CD14-positive monocyte (primary cell): ENCODE results near the gene PDCD1. TPM values are rescaled to one million over a fixed set of nuclear protein-coding genes. Genes with fewer than 3 reads are reported as not detected.
A peak's percentile ranks its signal among the peaks of the same experiment; 100 is the strongest.

Experiments used
- DNase-seq, 3 donors: peaks; one replicate each; pipeline ENCODE4 v3.0.0-alpha.2; 2011 to 2022
- H2AFZ ChIP-seq: 2 replicates; pipeline ENCODE4 v1.6.0; 2012; ENCODE audit warnings: mild to moderate bottlenecking, low read depth, low read length, inconsistent platforms; ENCODE audit not compliant: insufficient read depth, poor library complexity, severe bottlenecking
- H3K27ac ChIP-seq, 2 donors: 1 replicate in 1 of 2; 2 replicates in 1 of 2; pipeline ENCODE4 v1.5.1; 2012 to 2013; ENCODE audit warnings: low read length in 2 of 2, control low read depth in 1 of 2, inconsistent platforms in 1 of 2, low read depth in 1 of 2, mild to moderate bottlenecking in 1 of 2
- H3K27me3 ChIP-seq, 2 donors: one replicate each; pipeline versions ENCODE4 v1.6.0 to v1.6.1; 2011 to 2013; ENCODE audit warnings: low read length in 2 of 2; ENCODE audit not compliant: control insufficient read depth in 2 of 2, insufficient read depth in 2 of 2
- H3K36me3 ChIP-seq, 2 donors: replicated peaks in 1 of 2; 1 replicate in 1 of 2; 2 replicates in 1 of 2; pipeline versions ENCODE4 v1.5.1 to v1.6.1; 2012 to 2013; ENCODE audit warnings: low read length in 2 of 2, control low read depth in 1 of 2, inconsistent platforms in 1 of 2, mild to moderate bottlenecking in 1 of 2; ENCODE audit not compliant: insufficient read depth in 2 of 2, control insufficient read depth in 1 of 2
- H3K4me1 ChIP-seq, 2 donors: 1 replicate in 1 of 2; 2 replicates in 1 of 2; pipeline versions ENCODE4 v1.5.1 to v1.6.1; 2012 to 2013; ENCODE audit warnings: low read length in 2 of 2, control low read depth in 1 of 2, inconsistent platforms in 1 of 2, mild to moderate bottlenecking in 1 of 2, moderate library complexity in 1 of 2; ENCODE audit not compliant: insufficient read depth in 2 of 2, control insufficient read depth in 1 of 2
- H3K4me2 ChIP-seq: replicated peaks from 2 replicates; pipeline ENCODE3; 2012; ENCODE audit warnings: low read length, moderate library complexity, mild to moderate bottlenecking; ENCODE audit not compliant: poor library complexity, severe bottlenecking; ENCODE audit errors: extremely low read depth
- H3K4me3 ChIP-seq, 3 experiments: fragments of 200-600 bp in 1 of 3; sonication (generic) in 1 of 3; replicated peaks in 1 of 3; 1 replicate in 2 of 3; 2 replicates in 1 of 3; pipeline ENCODE4 v1.5.1; 2011 to 2013; ENCODE audit warnings: low read length in 3 of 3, mild to moderate bottlenecking in 3 of 3, control low read depth in 2 of 3, low read depth in 2 of 3, inconsistent platforms in 1 of 3, moderate library complexity in 1 of 3
- H3K79me2 ChIP-seq: 2 replicates; pipeline ENCODE4 v1.6.0; 2012; ENCODE audit warnings: mild to moderate bottlenecking, control low read depth, inconsistent platforms, low read length, moderate library complexity; ENCODE audit not compliant: insufficient read depth
- H3K9ac ChIP-seq: 2 replicates; pipeline ENCODE4 v1.6.0; 2017; ENCODE audit warnings: low read length, mild to moderate bottlenecking; ENCODE audit not compliant: insufficient read depth, poor library complexity, severe bottlenecking
- H3K9me3 ChIP-seq, 2 donors: replicated peaks in 1 of 2; 1 replicate in 1 of 2; 2 replicates in 1 of 2; pipeline versions ENCODE4 v1.5.1 to v1.6.1; 2012 to 2013; ENCODE audit warnings: low read length in 2 of 2, control low read depth in 1 of 2; ENCODE audit not compliant: control insufficient read depth in 1 of 2, insufficient read depth in 1 of 2
- H4K20me1 ChIP-seq: 2 replicates; pipeline ENCODE4 v1.6.0; 2012; ENCODE audit warnings: mild to moderate bottlenecking, low read length, control low read depth, moderate library complexity; ENCODE audit not compliant: insufficient read depth
- H3K27ac Mint-ChIP-seq, 7 donors: one replicate each; pipeline ENCODE4 v1.8.0; 2020; ENCODE audit warnings: mild to moderate bottlenecking in 7 of 7, mixed read lengths in 7 of 7, moderate library complexity in 6 of 7, inconsistent platforms in 2 of 7
- H3K27me3 Mint-ChIP-seq, 3 donors: one replicate each; pipeline ENCODE4 v1.8.0; 2021 to 2022; ENCODE audit warnings: low read depth in 3 of 3, mild to moderate bottlenecking in 3 of 3, mixed read lengths in 3 of 3, moderate library complexity in 3 of 3, inconsistent platforms in 1 of 3
- H3K36me3 Mint-ChIP-seq, 2 donors: one replicate each; pipeline ENCODE4 v1.8.0; 2020; ENCODE audit warnings: mixed read lengths in 2 of 2, inconsistent platforms in 1 of 2, mild to moderate bottlenecking in 1 of 2
- H3K4me1 Mint-ChIP-seq: one replicate; pipeline ENCODE4 v1.8.0; 2020; ENCODE audit warnings: mild to moderate bottlenecking, mixed read lengths
- H3K4me3 Mint-ChIP-seq, 2 donors: one replicate each; pipeline ENCODE4 v1.8.0; 2020; ENCODE audit warnings: mild to moderate bottlenecking in 2 of 2, mixed read lengths in 2 of 2, moderate library complexity in 1 of 2
- H3K9me3 Mint-ChIP-seq, 7 donors: one replicate each; pipeline ENCODE4 v1.8.0; 2020 to 2022; ENCODE audit warnings: mixed read lengths in 7 of 7, mild to moderate bottlenecking in 6 of 7, moderate library complexity in 6 of 7, inconsistent platforms in 2 of 7
- CTCF ChIP-seq: fragments of 200-600 bp; IDR thresholded peaks from one replicate; pipeline ENCODE4 v1.8.0; 2022; ENCODE audit warnings: antibody characterized with exemption, mild to moderate bottlenecking
- WGBS: methylation state at CpG from one replicate; pipeline ENCODE4 v1.1.5; 2013; ENCODE audit warnings: missing lambda C conversion rate; ENCODE audit not compliant: insufficient coverage; 5-methylcytosine and 5-hydroxymethylcytosine counted together
- intact Hi-C, 2 donors: fragments of 100-400 bp; cut with micrococcal nuclease; formaldehyde crosslinking; loops; one replicate each; pipeline versions ENCODE4 v1.15.0 to v1.15.1; 2023
- polyA plus RNA-seq, 3 donors: library from polyadenylated mRNA; depleted of rRNA in 1 of 3; unstranded in 2 of 3; stranded (reverse) in 1 of 3; fragments of 300-500 nt in 2 of 3; fragments of >200 nt in 1 of 3; fragmentation: Illumina TruSeq in 2 of 3; gene quantifications; 1 replicate in 2 of 3; 2 replicates in 1 of 3; pipeline ENCODE4 v1.2.3, GENCODE V29; 2012 to 2021

The PDCD1 gene
- polyA plus RNA-seq, 3 donors: 0.08 TPM; not detected in 2

GRCh38 chr2:241870611-241871537 lies 12.2 kb upstream of the PDCD1 start:
- Histone ChIP-seq H3K36me3 (no peaks in the 10 kb centered on the region), H4K20me1 (no peaks in the 10 kb centered on the region), H3K9ac (no peak overlapping the region), H2AFZ (no peak overlapping the region), H3K4me2 (no peak overlapping the region), H3K9me3 (peaks cover 0 to 6% of the 10 kb centered on the region in 2 donors), H3K4me3 (no peak overlapping the region), H3K27me3 (peaks cover 0 to 16% of the 10 kb centered on the region in 2 donors), H3K27ac (no peak overlapping the region), H3K79me2 (no peaks in the 10 kb centered on the region), H3K4me1 (no peaks in the 10 kb centered on the region)
- 72% methylated on average over 22 of the region's 28 CpGs for WGBS
- Mint-ChIP-seq H3K27ac (peak overlapping the region in 2 of 7 donors; percentile 13 to 24), H3K4me1 (no peaks in the 10 kb centered on the region), H3K36me3 (peaks cover 0 to under 1% of the 10 kb centered on the region in 2 donors), H3K4me3 (no peak overlapping the region), H3K27me3 (peaks cover 12 to 28% (median 14%) of the 10 kb centered on the region in 3 donors), H3K9me3 (peaks cover 5 to 21% (median 8%) of the 10 kb centered on the region in 7 donors)
- intact Hi-C loops: loop anchor here in 1 of 2 donors (2.0 kb wide), 1 partner anchor 40 kb away; no protein-coding TSS in a partner anchor
- TF ChIP-seq CTCF: no peak
- no peak for DNase-seq

- Mint-ChIP-seq H3K9me3 (peaks cover 3 to 14% (median 8%) of the 10 kb centered on the region in 7 donors), H3K27ac (no peak overlapping the region), H3K36me3 (peaks cover 0 to 2% of the 10 kb centered on the region in 2 donors), H3K4me3 (no peak overlapping the region), H3K4me1 (no peaks in the 10 kb centered on the region), H3K27me3 (peaks cover 20 to 36% (median 21%) of the 10 kb centered on the region in 3 donors)
- intact Hi-C loops: loop anchor here in 1 of 2 donors (2.0 kb wide), 1 partner anchor 41 kb away; no protein-coding TSS in a partner anchor
- Histone ChIP-seq H3K4me3 (no peak overlapping the region), H3K79me2 (no peaks in the 10 kb centered on the region), H3K9ac (no peak overlapping the region), H3K27ac (no peak overlapping the region), H3K27me3 (peaks cover 0 to 19% of the 10 kb centered on the region in 2 donors), H3K4me2 (no peak overlapping the region), H3K4me1 (no peaks in the 10 kb centered on the region), H3K9me3 (peaks cover under 1 to 5% of the 10 kb centered on the region in 2 donors), H3K36me3 (no peaks in the 10 kb centered on the region), H2AFZ (no peak overlapping the region), H4K20me1 (no peaks in the 10 kb centered on the region)
- TF ChIP-seq CTCF: no peak
- DNase-seq: no peak
- WGBS: 95% methylated on average over 28 of the region's 28 CpGs
Observed at GRCh38 chr2:241870081-241870541, 11.4 kb upstream of the PDCD1 start.
